H1 (cell line): ENCODE measurements around the gene PLCB4. TPM values are rescaled to one million over a fixed set of nuclear protein-coding genes. Genes with fewer than 3 reads are reported as not detected.

Source experiments
- CTCF ChIA-PET: fragments of 300-600 bp; sonication (Branson Sonifier 250); formaldehyde crosslinking; loops from one replicate; lab custom pipeline; 2021; ENCODE audit not compliant: partially characterized antibody; lab: Charles Lee
- POLR2A ChIA-PET: fragments of 300-600 bp; sonication (Branson Sonifier 250); formaldehyde crosslinking; loops from one replicate; lab custom pipeline; 2021; ENCODE audit warnings: inconsistent platforms; ENCODE audit not compliant: partially characterized antibody; lab: Charles Lee
- DNase-seq, 2 experiments: peaks; one replicate each; pipeline versions ENCODE4 v3.0.0 to v3.0.0-alpha.2; 2010 to 2022; ENCODE audit warnings: low spot score in 2 of 2, low read depth in 1 of 2, mixed read lengths in 1 of 2
- FAIRE-seq: peaks from 2 replicates; lab custom pipeline; 2011; peaks lifted over from hg19 to GRCh38; lab: Jason Lieb, UNC
- H2AFZ ChIP-seq: 2 replicates; pipeline ENCODE4 v1.8.1; 2012; ENCODE audit warnings: low read length, inconsistent platforms
- H2AK5ac ChIP-seq: 2 replicates; pipeline ENCODE4 v1.6.1; 2013; ENCODE audit warnings: low read depth, low read length
- H2BK120ac ChIP-seq: replicated peaks from 2 replicates; pipeline ENCODE3; 2013; ENCODE audit warnings: low read depth, low read length, inconsistent platforms
- H2BK12ac ChIP-seq: 2 replicates; pipeline ENCODE4 v1.6.1; 2013; ENCODE audit warnings: low read depth, low read length
- H2BK15ac ChIP-seq: 2 replicates; pipeline ENCODE4 v1.6.1; 2013; ENCODE audit warnings: low read length
- H2BK20ac ChIP-seq: 2 replicates; pipeline ENCODE4 v1.6.1; 2013; ENCODE audit warnings: low read length
- H2BK5ac ChIP-seq: 2 replicates; pipeline ENCODE4 v1.6.1; 2013; ENCODE audit warnings: low read depth, low read length
- H3K14ac ChIP-seq: 2 replicates; pipeline ENCODE4 v1.6.1; 2013; ENCODE audit warnings: inconsistent platforms; ENCODE audit not compliant: insufficient read length
- H3K18ac ChIP-seq: 2 replicates; pipeline ENCODE4 v1.6.1; 2013; ENCODE audit warnings: low read length; ENCODE audit errors: extremely low read depth
- H3K23ac ChIP-seq: 2 replicates; pipeline ENCODE4 v1.6.1; 2013; ENCODE audit warnings: inconsistent platforms; ENCODE audit not compliant: insufficient read length
- H3K23me2 ChIP-seq: 2 replicates; pipeline ENCODE4 v1.6.1; 2013; ENCODE audit warnings: low read depth, low read length
- H3K27ac ChIP-seq: 2 replicates; pipeline ENCODE4 v1.6.1; 2011; ENCODE audit warnings: low read depth, low read length, inconsistent platforms
- H3K27me3 ChIP-seq, 4 experiments: replicated peaks in 1 of 4; 1 replicate in 1 of 4; 2 replicates in 3 of 4; pipeline versions ENCODE4 v1.6.1 to v1.8.1; 2011 to 2013; ENCODE audit warnings: low read length in 3 of 4, mild to moderate bottlenecking in 3 of 4, inconsistent platforms in 2 of 4, mixed read lengths in 2 of 4, moderate library complexity in 1 of 4; ENCODE audit not compliant: control insufficient read depth in 3 of 4, insufficient read depth in 3 of 4; ENCODE audit errors: extremely low read depth in 1 of 4
- H3K36me3 ChIP-seq, 4 experiments: 2 replicates each; pipeline versions ENCODE4 v1.6.1 to v1.8.1; 2011 to 2013; ENCODE audit warnings: mild to moderate bottlenecking in 4 of 4, low read length in 3 of 4, moderate library complexity in 2 of 4, control low read depth in 1 of 4, inconsistent platforms in 1 of 4; ENCODE audit not compliant: insufficient read depth in 4 of 4, control insufficient read depth in 2 of 4
- H3K4ac ChIP-seq: replicated peaks from 2 replicates; pipeline ENCODE3; 2013; ENCODE audit warnings: low read length, low read depth, mixed read lengths, inconsistent platforms; ENCODE audit not compliant: insufficient read length
- H3K4me1 ChIP-seq, 4 experiments: replicated peaks in 1 of 4; 1 replicate in 1 of 4; 2 replicates in 3 of 4; pipeline versions ENCODE4 v1.6.1 to v1.8.1; 2011 to 2013; ENCODE audit warnings: low read length in 3 of 4, inconsistent platforms in 2 of 4, mixed read lengths in 1 of 4; ENCODE audit not compliant: insufficient read depth in 4 of 4, control insufficient read depth in 3 of 4
- H3K4me2 ChIP-seq, 2 experiments: 2 replicates each; pipeline versions ENCODE4 v1.6.1 to v1.8.1; 2011 to 2013; ENCODE audit warnings: low read depth in 2 of 2, low read length in 2 of 2, control low read depth in 1 of 2, inconsistent platforms in 1 of 2, mild to moderate bottlenecking in 1 of 2; ENCODE audit not compliant: insufficient read depth in 1 of 2
- H3K4me3 ChIP-seq, 4 experiments: fragments of 200-600, 300-600 bp in 1 of 4; sonication (generic), shearing (Covaris generic), sonication (Bioruptor Twin) in 1 of 4; 2 replicates each; pipeline versions ENCODE4 v1.5.1 to v1.8.1; 2011 to 2016; ENCODE audit warnings: low read length in 4 of 4, low read depth in 3 of 4, control low read depth in 2 of 4, inconsistent platforms in 2 of 4, mild to moderate bottlenecking in 2 of 4, mixed read lengths in 1 of 4, moderate library complexity in 1 of 4; ENCODE audit not compliant: insufficient read depth in 2 of 4; ENCODE audit errors: extremely low read depth in 1 of 4
- H3K56ac ChIP-seq: replicated peaks from 2 replicates; pipeline ENCODE3; 2013; ENCODE audit warnings: low read depth, mild to moderate bottlenecking, mixed read lengths, low read length, inconsistent platforms; ENCODE audit not compliant: insufficient read length
- H3K79me1 ChIP-seq: 2 replicates; pipeline ENCODE4 v1.6.1; 2013; ENCODE audit warnings: low read depth, low read length, control low read depth
- H3K79me2 ChIP-seq, 2 experiments: 2 replicates each; pipeline versions ENCODE4 v1.6.1 to v1.8.1; 2012 to 2013; ENCODE audit warnings: low read length in 2 of 2, mild to moderate bottlenecking in 2 of 2, inconsistent platforms in 1 of 2; ENCODE audit not compliant: insufficient read depth in 2 of 2, control insufficient read depth in 1 of 2
- H3K9ac ChIP-seq, 4 experiments: replicated peaks in 1 of 4; 1 replicate in 1 of 4; 2 replicates in 3 of 4; pipeline versions ENCODE4 v1.6.1 to v1.8.1; 2011 to 2013; ENCODE audit warnings: low read depth in 3 of 4, low read length in 3 of 4, control low read depth in 2 of 4, mild to moderate bottlenecking in 2 of 4, moderate library complexity in 2 of 4, inconsistent platforms in 1 of 4; ENCODE audit errors: extremely low read depth in 1 of 4
- H3K9me3 ChIP-seq, 2 experiments: 2 replicates each; pipeline versions ENCODE4 v1.6.1 to v1.8.1; 2012 to 2013; ENCODE audit warnings: mild to moderate bottlenecking in 2 of 2, moderate library complexity in 2 of 2, control low read depth in 1 of 2, inconsistent platforms in 1 of 2, low read depth in 1 of 2, low read length in 1 of 2, mixed read lengths in 1 of 2; ENCODE audit not compliant: insufficient read depth in 2 of 2
- H4K20me1 ChIP-seq, 2 experiments: replicated peaks in 1 of 2; 2 replicates each; pipeline versions ENCODE3 to v1.8.1; 2011 to 2013; ENCODE audit warnings: inconsistent platforms in 2 of 2, low read length in 2 of 2, mild to moderate bottlenecking in 1 of 2; ENCODE audit not compliant: insufficient read depth in 2 of 2, control insufficient read depth in 1 of 2
- H4K5ac ChIP-seq: 2 replicates; pipeline ENCODE4 v1.6.1; 2013; ENCODE audit warnings: low read length, low read depth, mixed read lengths, inconsistent platforms; ENCODE audit not compliant: insufficient read length
- H4K8ac ChIP-seq: 2 replicates; pipeline ENCODE4 v1.8.0; 2013; ENCODE audit warnings: mild to moderate bottlenecking, moderate library complexity, low read length, inconsistent platforms; ENCODE audit not compliant: insufficient read depth; ENCODE audit errors: extremely low read depth
- H4K91ac ChIP-seq: replicated peaks from 2 replicates; pipeline ENCODE3; 2013; ENCODE audit warnings: low read length, mixed read lengths, inconsistent platforms; ENCODE audit not compliant: insufficient read length
- ATF2 ChIP-seq: IDR thresholded peaks from 2 replicates; pipeline ENCODE4 v1.6.1; 2012; ENCODE audit warnings: low read length, inconsistent platforms
- ATF3 ChIP-seq: IDR thresholded peaks from 2 replicates; pipeline ENCODE4 v1.6.1; 2011; ENCODE audit warnings: low read depth, mild to moderate bottlenecking, low read length; ENCODE audit not compliant: insufficient read depth
- CTCF ChIP-seq, 3 experiments: IDR thresholded peaks; 1 replicate in 2 of 3; 2 replicates in 1 of 3; pipeline versions ENCODE4 v1.5.1 to v1.6.1; 2011; ENCODE audit warnings: low read length in 3 of 3, mild to moderate bottlenecking in 3 of 3, inconsistent platforms in 2 of 3, low read depth in 1 of 3, moderate library complexity in 1 of 3; ENCODE audit not compliant: insufficient read depth in 1 of 3; ENCODE audit errors: control extremely low read depth in 1 of 3
- HDAC6 ChIP-seq: IDR thresholded peaks from one replicate; pipeline ENCODE4 v1.7.1; 2012; ENCODE audit warnings: low read depth, mild to moderate bottlenecking, inconsistent platforms, low read length, moderate library complexity
- JUN ChIP-seq: IDR thresholded peaks from 2 replicates; pipeline ENCODE4 v1.6.1; 2011; ENCODE audit warnings: low read depth, mild to moderate bottlenecking, improper control_type of control experiment, low read length
- JUND ChIP-seq: IDR thresholded peaks from 2 replicates; pipeline ENCODE4 v1.6.1; 2011; ENCODE audit warnings: mild to moderate bottlenecking, improper control_type of control experiment, low read length
- PHF8 ChIP-seq: fragments of 200-600 bp; sonication (generic); conservative IDR thresholded peaks from 2 replicates; pipeline ENCODE4 v1.7.1; 2012; ENCODE audit warnings: low read depth, mild to moderate bottlenecking, inconsistent platforms, low read length, moderate library complexity
- RAD21 ChIP-seq, 2 experiments: IDR thresholded peaks in 1 of 2; conservative IDR thresholded peaks in 1 of 2; 2 replicates each; pipeline ENCODE4 v1.6.1; 2011; ENCODE audit warnings: low read depth in 2 of 2, low read length in 2 of 2, improper control_type of control experiment in 1 of 2, inconsistent platforms in 1 of 2, mild to moderate bottlenecking in 1 of 2, moderate library complexity in 1 of 2
- SRF ChIP-seq: IDR thresholded peaks from 2 replicates; pipeline ENCODE4 v1.6.1; 2011; ENCODE audit warnings: mild to moderate bottlenecking, low read depth, low read length, moderate library complexity
- WGBS, 2 experiments: shearing (Covaris generic) in 1 of 2; methylation state at CpG; one replicate each; pipeline versions ENCODE4 v1.1.6 to v1.1.7; 2013 to 2015; ENCODE audit warnings: low lambda C conversion rate in 2 of 2, mixed read lengths in 2 of 2, inconsistent platforms in 1 of 2, low coverage in 1 of 2, missing lambda C conversion rate in 1 of 2; ENCODE audit not compliant: insufficient replicate concordance in 2 of 2, insufficient coverage in 1 of 2, insufficient read length in 1 of 2; ENCODE audit errors: extremely low coverage in 1 of 2, missing lambda C conversion rate in 1 of 2; 5-methylcytosine and 5-hydroxymethylcytosine counted together
- polyA plus RNA-seq, 7 experiments: library from polyadenylated mRNA; depleted of rRNA in 3 of 7; stranded (reverse) in 5 of 7; unstranded in 2 of 7; fragments of >200 nt in 5 of 7; fragments of 200-250 nt in 2 of 7; gene quantifications; 1 replicate in 5 of 7; 2 replicates in 1 of 7; 4 replicates in 1 of 7; pipeline versions ENCODE4 v1.2.1 to v1.2.3, GENCODE V29; 2011 to 2013; ENCODE audit warnings: missing spikeins in 2 of 7, mixed read lengths in 2 of 7
- total RNA-seq: library from RNA; stranded (reverse); fragmentation: NEBNext Ultra II Directional; extraction: Animal tissue kit (Norgen Biotek cat#: 25700); gene quantifications from 2 replicates; pipeline ENCODE4 v1.2.1, GENCODE V29; 2021

Gene PLCB4
- total and polyA plus RNA-seq, 2 of the 8 experiments (the other 6 are each of a cell fraction or from before 2014, with no cell fraction given): 3.2 to 14.1 TPM

- Histone ChIP-seq H4K20me1 (no peaks in the 10 kb centered on the region), H4K8ac (no peak overlapping the region), H3K4me1 (no peaks in the 10 kb centered on the region), H3K27me3 (no peaks in the 10 kb centered on the region), H2BK5ac (no peak overlapping the region), H3K23ac (no peak overlapping the region), H2AFZ (no peak overlapping the region), H2BK12ac (no peak overlapping the region), H2BK20ac (no peak overlapping the region), H4K91ac (no peak overlapping the region), H3K79me2 (no peaks in the 10 kb centered on the region), H3K4ac (no peak overlapping the region), H3K79me1 (no peaks in the 10 kb centered on the region), H2AK5ac (no peak overlapping the region), H3K4me3 (no peak overlapping the region), H3K9me3 (no peaks in the 10 kb centered on the region; a peak in 1 of 4 replicates), H4K5ac (no peak overlapping the region), H3K23me2 (no peaks in the 10 kb centered on the region), H3K27ac (no peak overlapping the region), H3K14ac (no peak overlapping the region), H3K4me2 (no peak overlapping the region), H3K36me3 (no peaks in the 10 kb centered on the region), H3K9ac (no peak overlapping the region), H2BK15ac (no peak overlapping the region), H2BK120ac (no peak overlapping the region), H3K18ac (no peak overlapping the region), H3K56ac (no peak overlapping the region)
- FAIRE-seq (no peak), DNase-seq (no peak)
- POLR2A ChIA-PET: no interaction called here
- CTCF ChIA-PET: interaction anchor here (1.2 kb wide), 4 partner anchors 23 to 120 kb away, joined by 3 to 5 read pairs (median 4); no protein-coding TSS in a partner anchor
- 84% methylated on average over 3 of the region's 3 CpGs; no CpG with 5 or more reads in 1 of the 2 experiments for WGBS, 2 experiments
- no peak for TF ChIP-seq HDAC6
- TF ChIP-seq ATF3: no peak
- no peak for TF ChIP-seq JUND
- no peak for TF ChIP-seq SRF
- TF ChIP-seq CTCF (IDR thresholded peaks at IDR 0.05; ENCODE audit: control extremely low read depth in 1 of 3, insufficient read depth in 1 of 3, low read depth in 1 of 3, low read length in 3 of 3): no peak
- TF ChIP-seq JUN: no peak
- no peak for TF ChIP-seq PHF8
- no peak for TF ChIP-seq RAD21 (IDR thresholded peaks at IDR 0.05 in 1 of 2, conservative IDR thresholded peaks at IDR 0.05 in 1 of 2; ENCODE audit: low read depth in 2 of 2, low read length in 2 of 2)
- TF ChIP-seq ATF2: no peak
These were observed 421.7 kb downstream of the PLCB4 start for GRCh38 chr20:9490631-9491030.
